Measurements from ENCODE around the gene CAMTA1.

DNA sequence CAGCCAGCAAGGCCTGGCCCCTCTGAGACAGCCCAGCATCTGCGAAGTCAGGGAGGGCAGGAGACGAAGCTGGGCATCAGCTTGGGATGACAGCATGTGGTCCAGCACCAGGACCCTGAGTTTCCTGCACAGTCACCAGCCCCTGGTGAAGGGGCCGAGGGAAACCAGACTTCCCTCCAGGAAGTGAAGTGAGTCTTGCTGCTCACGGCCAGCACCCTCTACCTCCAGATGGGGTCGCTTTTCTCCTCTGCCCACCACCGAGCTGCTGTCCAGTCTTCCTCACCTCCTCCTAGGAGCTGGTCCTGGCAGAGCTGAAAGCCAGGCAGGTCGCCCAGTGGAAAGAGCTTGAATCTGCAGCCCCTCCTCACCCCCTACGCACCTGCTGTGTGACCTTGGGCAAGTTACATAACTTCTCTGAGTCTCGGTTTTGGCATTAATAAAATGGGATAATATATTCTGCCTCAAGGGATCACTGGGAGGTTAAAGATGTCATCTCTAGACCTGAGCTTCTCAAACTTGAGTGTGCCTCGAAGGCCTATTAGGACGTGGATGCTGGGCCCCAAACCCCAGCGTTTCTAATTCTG lies 867.4 kb downstream of the CAMTA1 start:
- TF ChIP-seq, protein P1, sequence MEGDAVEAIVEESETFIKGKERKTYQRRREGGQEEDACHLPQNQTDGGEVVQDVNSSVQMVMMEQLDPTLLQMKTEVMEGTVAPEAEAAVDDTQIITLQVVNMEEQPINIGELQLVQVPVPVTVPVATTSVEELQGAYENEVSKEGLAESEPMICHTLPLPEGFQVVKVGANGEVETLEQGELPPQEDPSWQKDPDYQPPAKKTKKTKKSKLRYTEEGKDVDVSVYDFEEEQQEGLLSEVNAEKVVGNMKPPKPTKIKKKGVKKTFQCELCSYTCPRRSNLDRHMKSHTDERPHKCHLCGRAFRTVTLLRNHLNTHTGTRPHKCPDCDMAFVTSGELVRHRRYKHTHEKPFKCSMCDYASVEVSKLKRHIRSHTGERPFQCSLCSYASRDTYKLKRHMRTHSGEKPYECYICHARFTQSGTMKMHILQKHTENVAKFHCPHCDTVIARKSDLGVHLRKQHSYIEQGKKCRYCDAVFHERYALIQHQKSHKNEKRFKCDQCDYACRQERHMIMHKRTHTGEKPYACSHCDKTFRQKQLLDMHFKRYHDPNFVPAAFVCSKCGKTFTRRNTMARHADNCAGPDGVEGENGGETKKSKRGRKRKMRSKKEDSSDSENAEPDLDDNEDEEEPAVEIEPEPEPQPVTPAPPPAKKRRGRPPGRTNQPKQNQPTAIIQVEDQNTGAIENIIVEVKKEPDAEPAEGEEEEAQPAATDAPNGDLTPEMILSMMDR (IDR thresholded peaks at IDR 0.05; ENCODE audit: borderline replicate concordance, extremely low read depth, low read length, poor library complexity, severe bottlenecking), result no peak
- TF ChIP-seq EZH2 (IDR thresholded peaks at IDR 0.05; ENCODE audit: borderline replicate concordance, low read depth, low read length, severe bottlenecking), result no peak

Measured in DND-41 (cell line).